ENCODE measurements around the gene DRAM2.
A peak's percentile ranks its signal among the peaks of the same experiment; 100 is the strongest.

Gene DRAM2

GRCh38 chr1:111164151-111164550 lies 24.3 kb upstream of the DRAM2 start:
- no peak for TF ChIP-seq PAX5 (IDR thresholded peaks at IDR 0.05; ENCODE audit: insufficient read depth, low read length, severe bottlenecking)
- no peak for TF ChIP-seq POU2F2 (IDR thresholded peaks at IDR 0.05; ENCODE audit: low read depth, low read length)
- no peak for TF ChIP-seq POLR2A (IDR thresholded peaks at IDR 0.05; ENCODE audit: low read depth, low read length)
- no peak for TF ChIP-seq POLR2AphosphoS5 (IDR thresholded peaks at IDR 0.05; ENCODE audit: low read depth, low read length)
- TF ChIP-seq TAF1 (IDR thresholded peaks at IDR 0.05; ENCODE audit: low read depth, low read length): no peak
- TF ChIP-seq SPI1 (IDR thresholded peaks at IDR 0.05; ENCODE audit: low read depth, low read length): no peak
- FAIRE-seq (no peak), DNase-seq (ENCODE audit: insufficient read length, low spot score) (no peak)

- FAIRE-seq: no peak
- DNase-seq (ENCODE audit: insufficient read length, low spot score): no peak
- TF ChIP-seq POLR2A (IDR thresholded peaks at IDR 0.05; ENCODE audit: low read depth, low read length): no peak
- no peak for TF ChIP-seq POLR2AphosphoS5 (IDR thresholded peaks at IDR 0.05; ENCODE audit: low read depth, low read length)
- TF ChIP-seq POU2F2 (IDR thresholded peaks at IDR 0.05; ENCODE audit: low read depth, low read length): no peak
- no peak for TF ChIP-seq SPI1 (IDR thresholded peaks at IDR 0.05; ENCODE audit: low read depth, low read length)
- no peak for TF ChIP-seq TAF1 (IDR thresholded peaks at IDR 0.05; ENCODE audit: low read depth, low read length)
- TF ChIP-seq PAX5 (IDR thresholded peaks at IDR 0.05; ENCODE audit: insufficient read depth, low read length, severe bottlenecking): no peak
These were observed 23.5 kb upstream of the DRAM2 start for GRCh38 chr1:111163363-111163762.

- DNase-seq (ENCODE audit: insufficient read length, low spot score) (no peak), FAIRE-seq (no peak)
- no peak for TF ChIP-seq PAX5 (IDR thresholded peaks at IDR 0.05; ENCODE audit: insufficient read depth, low read length, severe bottlenecking)
- no peak for TF ChIP-seq POU2F2 (IDR thresholded peaks at IDR 0.05; ENCODE audit: low read depth, low read length)
- no peak for TF ChIP-seq POLR2AphosphoS5 (IDR thresholded peaks at IDR 0.05; ENCODE audit: low read depth, low read length)
- TF ChIP-seq TAF1 (IDR thresholded peaks at IDR 0.05; ENCODE audit: low read depth, low read length): no peak
- TF ChIP-seq SPI1 (IDR thresholded peaks at IDR 0.05; ENCODE audit: low read depth, low read length): no peak
- TF ChIP-seq POLR2A (IDR thresholded peaks at IDR 0.05; ENCODE audit: low read depth, low read length): no peak
These were observed 22.6 kb upstream of the DRAM2 start for GRCh38 chr1:111162488-111162880.

GRCh38 chr1:111161843-111162487 lies 22.1 kb upstream of the DRAM2 start:
- DNase-seq (ENCODE audit: insufficient read length, low spot score) (no peak), FAIRE-seq (peak; percentile 47)
- no peak for TF ChIP-seq POU2F2 (IDR thresholded peaks at IDR 0.05; ENCODE audit: low read depth, low read length)
- no peak for TF ChIP-seq PAX5 (IDR thresholded peaks at IDR 0.05; ENCODE audit: insufficient read depth, low read length, severe bottlenecking)
- no peak for TF ChIP-seq POLR2A (IDR thresholded peaks at IDR 0.05; ENCODE audit: low read depth, low read length)
- no peak for TF ChIP-seq SPI1 (IDR thresholded peaks at IDR 0.05; ENCODE audit: low read depth, low read length)
- no peak for TF ChIP-seq POLR2AphosphoS5 (IDR thresholded peaks at IDR 0.05; ENCODE audit: low read depth, low read length)
- TF ChIP-seq TAF1 (IDR thresholded peaks at IDR 0.05; ENCODE audit: low read depth, low read length): no peak

- TF ChIP-seq PAX5 (IDR thresholded peaks at IDR 0.05; ENCODE audit: insufficient read depth, low read length, severe bottlenecking): no peak
- FAIRE-seq (no peak), DNase-seq (ENCODE audit: insufficient read length, low spot score) (no peak)
These were observed 17.5 kb upstream of the DRAM2 start for GRCh38 chr1:111157431-111157830.

- DNase-seq (ENCODE audit: insufficient read length, low spot score): no peak
- TF ChIP-seq SPI1 (IDR thresholded peaks at IDR 0.05; ENCODE audit: low read depth, low read length): peak; percentile 69
- TF ChIP-seq POU2F2 (IDR thresholded peaks at IDR 0.05; ENCODE audit: low read depth, low read length): no peak
- peak; percentile 41 for FAIRE-seq
These were observed 14.4 kb upstream of the DRAM2 start for GRCh38 chr1:111154021-111154999.

- DNase-seq (ENCODE audit: insufficient read length, low spot score): no peak
- no peak for FAIRE-seq
- no peak for TF ChIP-seq POLR2A (IDR thresholded peaks at IDR 0.05; ENCODE audit: low read depth, low read length)
- no peak for TF ChIP-seq TAF1 (IDR thresholded peaks at IDR 0.05; ENCODE audit: low read depth, low read length)
- no peak for TF ChIP-seq SPI1 (IDR thresholded peaks at IDR 0.05; ENCODE audit: low read depth, low read length)
- no peak for TF ChIP-seq PAX5 (IDR thresholded peaks at IDR 0.05; ENCODE audit: insufficient read depth, low read length, severe bottlenecking)
- TF ChIP-seq POU2F2 (IDR thresholded peaks at IDR 0.05; ENCODE audit: low read depth, low read length): no peak
- TF ChIP-seq POLR2AphosphoS5 (IDR thresholded peaks at IDR 0.05; ENCODE audit: low read depth, low read length): no peak
These were observed 11.9 kb upstream of the DRAM2 start for GRCh38 chr1:111151838-111152237.

GRCh38 chr1:111148376-111148881 lies 8.5 kb upstream of the DRAM2 start:
- no peak for DNase-seq (ENCODE audit: insufficient read length, low spot score)
- FAIRE-seq: no peak
- TF ChIP-seq TAF1 (IDR thresholded peaks at IDR 0.05; ENCODE audit: low read depth, low read length): no peak
- no peak for TF ChIP-seq POLR2AphosphoS5 (IDR thresholded peaks at IDR 0.05; ENCODE audit: low read depth, low read length)
- no peak for TF ChIP-seq POU2F2 (IDR thresholded peaks at IDR 0.05; ENCODE audit: low read depth, low read length)
- no peak for TF ChIP-seq PAX5 (IDR thresholded peaks at IDR 0.05; ENCODE audit: insufficient read depth, low read length, severe bottlenecking)
- TF ChIP-seq POLR2A (IDR thresholded peaks at IDR 0.05; ENCODE audit: low read depth, low read length): no peak
- no peak for TF ChIP-seq SPI1 (IDR thresholded peaks at IDR 0.05; ENCODE audit: low read depth, low read length)

GRCh38 chr1:111147948-111148347 lies 8.1 kb upstream of the DRAM2 start:
- DNase-seq (ENCODE audit: insufficient read length, low spot score): no peak
- TF ChIP-seq TAF1 (IDR thresholded peaks at IDR 0.05; ENCODE audit: low read depth, low read length) (no peak), SPI1 (IDR thresholded peaks at IDR 0.05; ENCODE audit: low read depth, low read length) (no peak), PAX5 (IDR thresholded peaks at IDR 0.05; ENCODE audit: insufficient read depth, low read length, severe bottlenecking) (no peak), POU2F2 (IDR thresholded peaks at IDR 0.05; ENCODE audit: low read depth, low read length) (no peak), POLR2A (IDR thresholded peaks at IDR 0.05; ENCODE audit: low read depth, low read length) (no peak), POLR2AphosphoS5 (IDR thresholded peaks at IDR 0.05; ENCODE audit: low read depth, low read length) (no peak)
- FAIRE-seq: no peak
